Measurements from ENCODE around the gene BCAS3. TPM values are rescaled to one million over a fixed set of nuclear protein-coding genes. Genes with fewer than 3 reads are reported as not detected.
A peak's percentile ranks its signal among the peaks of the same experiment; 100 is the strongest.

The BCAS3 gene
- total RNA-seq, 1 donor from 2014 or later = 29.6 TPM

DNA sequence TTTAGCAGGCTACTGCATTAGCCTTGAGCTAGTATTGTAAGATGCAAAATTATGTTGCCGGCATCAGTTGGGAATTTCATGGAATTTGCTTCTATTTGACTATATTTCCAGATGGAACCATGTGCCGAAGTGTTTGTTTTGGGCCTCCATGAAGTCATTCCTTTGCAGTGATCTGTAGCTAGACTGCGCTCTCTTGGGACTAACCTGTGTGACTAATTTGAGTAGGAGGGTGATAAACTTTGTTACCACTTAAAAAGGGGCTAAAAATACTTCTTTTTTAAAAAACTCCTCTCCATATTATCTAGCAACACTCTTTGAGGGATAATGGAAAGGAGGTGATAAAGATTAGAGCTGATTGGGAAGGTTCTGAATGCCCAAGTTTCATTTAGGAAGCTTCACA, 555.2 kb downstream of the BCAS3 start:
- intact Hi-C loops (cut with DNase I) = no loop called here
- Histone ChIP-seq H3K27me3 (ENCODE audit: low read depth) (no peaks in the 10 kb centered on the region), H3K4me3 (no peak overlapping the region), H3K36me3 (no peaks in the 10 kb centered on the region), H3K27ac (no peak overlapping the region), H3K9me3 (no peaks in the 10 kb centered on the region), H3K4me1 (peaks cover 13% of the 10 kb centered on the region)
- ATAC-seq (no peak), DNase-seq (no peak)
- TF ChIP-seq CTCF (IDR thresholded peaks at IDR 0.05) = no peak

GRCh38 chr17:61233991-61234750, 556.5 kb downstream of the BCAS3 start:
- no peaks in the 10 kb centered on the region for H3K9me3 ChIP-seq
- intact Hi-C loops (cut with DNase I) = no loop called here
- no peak for TF ChIP-seq CTCF (IDR thresholded peaks at IDR 0.05)
- ATAC-seq = peak in 1 of 2 donors; percentile 13
- no peaks in the 10 kb centered on the region for H3K27me3 ChIP-seq (ENCODE audit: low read depth)
- no peak for DNase-seq
- H3K4me3 ChIP-seq = no peak overlapping the region
- H3K36me3 ChIP-seq = no peaks in the 10 kb centered on the region
- peaks cover 13% of the 10 kb centered on the region for H3K4me1 ChIP-seq
- no peak overlapping the region for H3K27ac ChIP-seq

- H3K4me1 ChIP-seq = peaks cover 13% of the 10 kb centered on the region
- H3K27me3 ChIP-seq (ENCODE audit: low read depth) = no peaks in the 10 kb centered on the region
- H3K9me3 ChIP-seq = no peaks in the 10 kb centered on the region
- no peak for TF ChIP-seq CTCF (IDR thresholded peaks at IDR 0.05)
- DNase-seq (no peak), ATAC-seq (peak; percentile 51 to 82)
- intact Hi-C loops (cut with DNase I) = no loop called here
- H3K36me3 ChIP-seq = no peaks in the 10 kb centered on the region
- no peak overlapping the region for H3K4me3 ChIP-seq
- no peak overlapping the region for H3K27ac ChIP-seq
Measured at GRCh38 chr17:61235001-61235826, 557.6 kb downstream of the BCAS3 start.

DNA sequence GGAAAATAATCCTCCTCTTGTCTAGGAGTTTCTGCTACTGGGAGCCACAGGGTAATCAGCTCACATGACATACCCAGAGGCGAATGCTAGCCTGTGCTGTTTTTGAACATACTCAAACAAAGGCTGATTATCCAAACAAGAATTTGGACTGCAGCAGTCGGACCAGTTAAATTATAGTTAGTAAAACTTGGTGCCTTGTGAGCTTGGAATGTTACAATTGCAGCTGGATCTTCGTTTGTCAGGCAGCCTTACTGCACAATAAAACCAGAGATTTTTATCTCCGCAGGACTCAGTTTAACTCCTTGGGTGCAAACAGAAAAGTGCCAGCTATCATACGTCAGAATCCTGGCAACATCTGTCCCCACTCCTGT, 558.2 kb downstream of the BCAS3 start:
- Histone ChIP-seq H3K4me3 (no peak overlapping the region), H3K36me3 (no peaks in the 10 kb centered on the region), H3K4me1 (peaks cover 13% of the 10 kb centered on the region), H3K27me3 (ENCODE audit: low read depth) (no peaks in the 10 kb centered on the region), H3K27ac (no peak overlapping the region), H3K9me3 (no peaks in the 10 kb centered on the region)
- intact Hi-C loops (cut with DNase I) = no loop called here
- DNase-seq (no peak), ATAC-seq (peak in 1 of 2 donors; percentile 41)
- TF ChIP-seq CTCF (IDR thresholded peaks at IDR 0.05) = no peak

GRCh38 chr17:61237275-61237674, 559.6 kb downstream of the BCAS3 start:
- peaks cover 13% of the 10 kb centered on the region for H3K4me1 ChIP-seq
- TF ChIP-seq CTCF (IDR thresholded peaks at IDR 0.05) = no peak

More at GRCh38 chr17:61237275-61237674, 559.6 kb downstream of the BCAS3 start:
- intact Hi-C loops (cut with DNase I) = no loop called here
- Histone ChIP-seq H3K4me3 (no peak overlapping the region), H3K27me3 (ENCODE audit: low read depth) (no peaks in the 10 kb centered on the region), H3K9me3 (no peaks in the 10 kb centered on the region), H3K27ac (no peak overlapping the region), H3K36me3 (no peaks in the 10 kb centered on the region)
- no peak for DNase-seq
- ATAC-seq = no peak
